GM23338 (cell line): Measurements from ENCODE around the gene A1BG. TPM values are rescaled to one million over a fixed set of nuclear protein-coding genes. Genes with fewer than 3 reads are reported as not detected.

Source experiments
- ATAC-seq: fragments of 200-7000 bp; cut with Tn5 transposase; 3 replicates; pipeline ENCODE4 v1.9.1; 2020
- DNase-seq: peaks from one replicate; pipeline ENCODE4 v3.0.0-alpha.2; 2015; ENCODE audit warnings: low spot score
- H2AFZ ChIP-seq: fragments of 200-600 bp; sonication (generic); 2 replicates; pipeline ENCODE4 v1.8.0; 2016; ENCODE audit warnings: antibody characterized with exemption, mild to moderate bottlenecking, moderate library complexity
- H3F3A ChIP-seq: fragments of 200-600 bp; sonication (generic); replicated peaks from 2 replicates; pipeline ENCODE4 v1.8.0; 2017; ENCODE audit warnings: antibody characterized with exemption, mixed run types, low read depth
- H3K27ac ChIP-seq: fragments of 200-600 bp; sonication (generic); 2 replicates; pipeline ENCODE4 v1.6.1; 2016; ENCODE audit warnings: low read depth
- H3K27me3 ChIP-seq: fragments of 200-600 bp; sonication (generic); 2 replicates; pipeline ENCODE4 v1.8.0; 2016; ENCODE audit warnings: mild to moderate bottlenecking, mixed run types, moderate library complexity; ENCODE audit not compliant: insufficient read depth
- H3K36me3 ChIP-seq: fragments of 200-600 bp; sonication (generic); 2 replicates; pipeline ENCODE4 v1.8.0; 2016; ENCODE audit warnings: mild to moderate bottlenecking; ENCODE audit not compliant: insufficient read depth
- H3K4me1 ChIP-seq: fragments of 200-600 bp; sonication (generic); 2 replicates; pipeline ENCODE4 v1.8.0; 2016; ENCODE audit warnings: mild to moderate bottlenecking, moderate library complexity; ENCODE audit not compliant: insufficient read depth
- H3K4me2 ChIP-seq: fragments of 200-600 bp; sonication (generic); 2 replicates; pipeline ENCODE4 v1.7.1; 2017; ENCODE audit warnings: mixed run types
- H3K4me3 ChIP-seq: fragments of 200-600 bp; sonication (generic); 2 replicates; pipeline ENCODE4 v1.6.1; 2016; ENCODE audit warnings: mixed run types
- H3K79me2 ChIP-seq: fragments of 200-600 bp; sonication (generic); replicated peaks from 2 replicates; pipeline ENCODE4 v1.8.0; 2017; ENCODE audit warnings: mild to moderate bottlenecking; ENCODE audit not compliant: insufficient read depth
- H3K9me2 ChIP-seq: fragments of 200-600 bp; sonication (generic); 2 replicates; pipeline ENCODE4 v1.8.0; 2017; ENCODE audit not compliant: insufficient read depth
- H4K20me1 ChIP-seq: fragments of 200-600 bp; sonication (generic); replicated peaks from 2 replicates; pipeline ENCODE4 v1.8.0; 2017; ENCODE audit warnings: mild to moderate bottlenecking; ENCODE audit not compliant: insufficient read depth
- H3K27ac Mint-ChIP-seq: 2 replicates; pipeline ENCODE4 v1.8.0; 2020; ENCODE audit warnings: inconsistent platforms, mild to moderate bottlenecking, moderate library complexity, mixed read lengths
- H3K27me3 Mint-ChIP-seq: 3 replicates; pipeline ENCODE4 v1.8.0; 2022; ENCODE audit warnings: low read depth, mild to moderate bottlenecking, moderate library complexity, mixed read lengths, inconsistent platforms; ENCODE audit not compliant: insufficient read depth, poor library complexity
- H3K36me3 Mint-ChIP-seq: 3 replicates; pipeline ENCODE4 v1.8.0; 2021; ENCODE audit warnings: low read depth, mild to moderate bottlenecking, inconsistent platforms, moderate library complexity, mixed read lengths
- H3K4me1 Mint-ChIP-seq: 3 replicates; pipeline ENCODE4 v1.8.0; 2020; ENCODE audit warnings: mild to moderate bottlenecking, inconsistent platforms, mixed read lengths
- H3K4me3 Mint-ChIP-seq: 3 replicates; pipeline ENCODE4 v1.8.0; 2021; ENCODE audit warnings: moderate library complexity, mild to moderate bottlenecking, inconsistent platforms, mixed read lengths
- H3K9me3 Mint-ChIP-seq: 3 replicates; pipeline ENCODE4 v1.8.0; 2020; ENCODE audit warnings: moderate library complexity, mild to moderate bottlenecking, inconsistent platforms, mixed read lengths
- CREB1 ChIP-seq: fragments of 250-450 bp; sonication (Bioruptor Pico); IDR thresholded peaks from 2 replicates; pipeline ENCODE4 v1.5.0; 2020; ENCODE audit warnings: low read depth, mild to moderate bottlenecking, moderate library complexity
- CTCF ChIP-seq, 2 experiments: fragments of 200-600 bp in 1 of 2; sonication (generic) in 1 of 2; conservative IDR thresholded peaks; 2 replicates each; pipeline versions ENCODE4 v1.5.1 to v1.6.1; 2016 to 2017; ENCODE audit warnings: antibody characterized with exemption in 2 of 2, low read depth in 2 of 2, mild to moderate bottlenecking in 2 of 2, moderate library complexity in 1 of 2
- EZH2phosphoT487 ChIP-seq: fragments of 200-600 bp; sonication (generic); IDR thresholded peaks from one replicate; pipeline ENCODE4 v1.8.1; 2018; ENCODE audit warnings: antibody characterized with exemption; ENCODE audit not compliant: unreplicated experiment
- JUNB ChIP-seq: IDR thresholded peaks from one replicate; pipeline ENCODE4 v1.6.1; 2016; ENCODE audit warnings: antibody characterized with exemption; ENCODE audit not compliant: unreplicated experiment
- ZNF462 ChIP-seq: fragments of 250-450 bp; sonication (Bioruptor Pico); IDR thresholded peaks from 2 replicates; pipeline ENCODE4 v1.5.0; 2020; ENCODE audit warnings: mild to moderate bottlenecking, moderate library complexity
- polyA plus RNA-seq: library from polyadenylated mRNA; unstranded; fragments of >200 nt; fragmentation: Nextera tagmentation; extraction: Ambion mirVana; gene quantifications from 2 replicates; pipeline ENCODE4 v1.2.1, GENCODE V29; 2016
- total RNA-seq: library from RNA; depleted of rRNA; stranded (reverse); fragments of >200 nt; shearing (Covaris generic); gene quantifications from 2 replicates; pipeline ENCODE4 v1.2.3, GENCODE V29; 2014

The A1BG gene
- total and polyA plus RNA-seq, 2 experiments from 2014 or later, result 17.7 to 43.5 TPM

- TF ChIP-seq EZH2phosphoT487 (no peak), ZNF462 (CRISPR knock-in tag) (no peak)
Observed at GRCh38 chr19:58385891-58386575, 32.7 kb upstream of the A1BG start (continued).

DNA sequence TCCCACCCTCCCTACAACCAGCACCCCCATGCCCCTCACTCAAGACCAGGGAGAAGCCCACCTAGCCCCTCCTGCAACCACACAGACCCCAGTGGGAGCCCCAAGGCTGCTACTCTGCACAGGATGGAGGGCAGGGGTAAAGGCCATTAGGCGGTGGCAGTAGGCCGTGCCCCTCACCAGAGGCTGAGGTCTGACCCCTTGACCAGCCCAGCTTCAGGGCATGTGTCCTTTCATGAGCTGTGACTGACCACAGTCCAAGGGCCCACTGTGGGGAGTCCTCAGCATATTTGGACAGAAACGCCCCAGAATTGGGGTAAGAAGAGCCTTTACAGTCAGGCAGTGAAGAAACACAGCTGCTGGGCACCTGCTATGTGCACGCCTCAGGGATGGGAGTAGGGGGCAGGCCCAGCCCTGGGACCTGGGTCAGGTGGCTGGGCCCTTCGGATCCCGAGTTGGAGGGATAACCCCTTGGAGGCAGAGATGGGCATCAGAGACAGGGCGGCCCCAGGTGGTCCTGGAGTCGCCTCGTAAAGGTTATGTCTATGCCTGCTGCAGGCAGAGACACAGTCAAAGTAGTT is 32.1 kb upstream of the A1BG start:
- peak overlapping the region; percentile 99 for H3K4me3 Mint-ChIP-seq
- H3K4me3 ChIP-seq, result peak overlapping the region; percentile 87
- H3K36me3 ChIP-seq, result peaks cover 20% of the 10 kb centered on the region
- peaks cover 25% of the 10 kb centered on the region for H3K27me3 Mint-ChIP-seq
- peak overlapping the region; percentile 94 for H3K27ac ChIP-seq
- peak overlapping the region; percentile 97 for H3K4me2 ChIP-seq
- peaks cover 25% of the 10 kb centered on the region for H3F3A ChIP-seq
- ATAC-seq, result no peak
- peaks cover 33% of the 10 kb centered on the region for H3K79me2 ChIP-seq
- H4K20me1 ChIP-seq, result peaks cover 25% of the 10 kb centered on the region
- no peak overlapping the region for H2AFZ ChIP-seq
- peaks cover 13% of the 10 kb centered on the region for H3K4me1 ChIP-seq
- H3K27me3 ChIP-seq, result no peaks in the 10 kb centered on the region
- no peak for TF ChIP-seq ZNF462 (CRISPR knock-in tag)
- TF ChIP-seq JUNB, result no peak
- no peak for TF ChIP-seq CTCF (conservative IDR thresholded peaks at IDR 0.05; ENCODE audit: low read depth in 2 of 2)
- TF ChIP-seq CREB1 (CRISPR knock-in tag), result no peak
- H3K36me3 Mint-ChIP-seq, result peaks cover 34% of the 10 kb centered on the region
- no peaks in the 10 kb centered on the region for H3K9me2 ChIP-seq
- H3K9me3 Mint-ChIP-seq, result peaks cover 3% of the 10 kb centered on the region; the same call in 2 of the 3 replicates
- peak overlapping the region; percentile 98 for H3K27ac Mint-ChIP-seq
- no peak for DNase-seq
- peaks cover 21% of the 10 kb centered on the region for H3K4me1 Mint-ChIP-seq
